NCI-H1436 (cell line): Measurements from ENCODE around the gene ETF1.

ENCODE experiments used
- DNase-seq: peaks from one replicate; lab custom pipeline; 2025; lab: John Stamatoyannopoulos, UW

Gene ETF1

GRCh38 chr5:138463419-138464007, 79.5 kb downstream of the ETF1 start:
- DNase-seq = no peak

GRCh38 chr5:138461343-138462125, 81.5 kb downstream of the ETF1 start:
- DNase-seq = no peak

GRCh38 chr5:138460032-138460693, 82.9 kb downstream of the ETF1 start:
- DNase-seq = no peak

- DNase-seq = no peak
These were observed 83.6 kb downstream of the ETF1 start for GRCh38 chr5:138459311-138459933.

- no peak for DNase-seq
These were observed 84.2 kb downstream of the ETF1 start for GRCh38 chr5:138458856-138459255.

- no peak for DNase-seq
These were observed 84.7 kb downstream of the ETF1 start for GRCh38 chr5:138458384-138458783.

GRCh38 chr5:138457531-138458275, 85.3 kb downstream of the ETF1 start:
- DNase-seq = no peak
